GM12892 (cell line): ENCODE results near the gene SH3RF2.

Experiments used
- POLR2A ChIP-seq: IDR thresholded peaks from 2 replicates; pipeline ENCODE4 v1.6.1; 2011; ENCODE audit warnings: low read depth, low read length, control low read depth
- POLR2AphosphoS5 ChIP-seq: IDR thresholded peaks from 2 replicates; pipeline ENCODE4 v1.6.1; 2011; ENCODE audit warnings: low read depth, low read length, control low read depth
- TAF1 ChIP-seq: IDR thresholded peaks from 2 replicates; pipeline ENCODE4 v1.6.1; 2011; ENCODE audit warnings: low read depth, mild to moderate bottlenecking, control low read depth, low read length, borderline replicate concordance

DNA sequence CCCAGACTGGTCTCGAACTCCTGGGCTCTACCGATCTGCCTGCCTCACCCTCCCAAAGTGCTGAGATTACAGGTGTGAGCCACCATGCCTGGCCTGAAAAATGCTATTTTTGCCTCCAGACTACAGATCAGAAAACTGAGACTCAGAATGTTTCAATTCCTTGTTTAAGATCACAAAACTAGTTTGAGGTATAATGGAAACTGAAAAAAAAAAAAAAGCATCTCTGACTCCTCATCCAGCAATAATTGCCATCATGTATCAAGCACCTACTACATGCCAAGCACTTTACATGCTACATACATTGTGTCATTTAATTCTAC, 133.4 kb downstream of the SH3RF2 start:
- TF ChIP-seq POLR2AphosphoS5 (no peak), POLR2A (no peak), TAF1 (no peak)
